ENCODE results near the gene MYO5B.
"Not testable (repeated sequence)": the region's sequence is repeated elsewhere in the genome, so short reads cannot be mapped to it uniquely, and the experiment has no call there.

Gene MYO5B

DNA sequence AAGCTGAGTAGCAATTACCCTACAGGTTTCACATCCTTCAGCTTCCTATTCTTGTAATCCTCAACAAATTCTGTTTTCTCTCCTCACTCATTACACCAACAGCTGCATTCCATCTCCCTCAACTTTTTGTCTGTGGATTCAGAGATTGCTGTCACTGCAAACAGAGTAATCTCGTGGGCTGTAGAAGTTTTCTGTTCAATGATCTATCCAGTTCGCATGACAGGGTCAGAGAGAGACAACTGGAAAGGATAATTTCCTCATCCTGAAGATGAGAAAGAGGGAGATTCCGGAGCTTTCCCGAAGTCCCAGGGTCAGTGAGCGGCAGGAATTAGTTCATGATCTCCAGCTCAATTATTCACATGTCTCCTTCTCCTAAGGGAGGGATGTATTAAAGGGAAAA is 75.7 kb downstream of the MYO5B start:
- H3K4me3 Mint-ChIP-seq: no peak overlapping the region
- no peak overlapping the region for H3K27ac Mint-ChIP-seq
- no peaks in the 10 kb centered on the region for H3K9me3 Mint-ChIP-seq
- intact Hi-C loops (cut with micrococcal nuclease): no loop called here
- no peaks in the 10 kb centered on the region for H3K4me1 Mint-ChIP-seq (ENCODE audit: low read depth)
- peaks cover 1% of the 10 kb centered on the region for H3K27me3 Mint-ChIP-seq
- no peaks in the 10 kb centered on the region for H3K36me3 Mint-ChIP-seq (ENCODE audit: low read depth)

DNA sequence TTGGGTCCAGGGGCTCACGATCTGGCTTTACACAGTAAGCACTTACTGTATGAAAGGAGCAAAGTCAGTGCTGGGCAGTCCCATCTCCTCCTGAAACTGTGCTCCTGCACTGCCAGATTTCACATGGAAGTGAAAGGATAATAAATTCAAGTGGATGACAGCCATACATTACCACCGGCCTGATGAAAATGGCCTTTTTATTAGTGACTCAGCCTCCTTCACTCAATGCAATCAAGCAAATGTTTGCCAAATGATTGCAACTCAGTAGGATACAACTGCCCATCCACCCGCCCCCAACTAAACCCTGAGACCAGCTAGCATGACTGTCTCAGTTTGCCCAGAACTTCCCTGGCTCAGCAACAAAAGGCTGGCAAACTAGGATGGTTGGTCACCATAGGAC is 77.1 kb downstream of the MYO5B start:
- Mint-ChIP-seq H3K4me3 (no peak overlapping the region), H3K27me3 (peaks cover 1% of the 10 kb centered on the region), H3K4me1 (ENCODE audit: low read depth) (no peaks in the 10 kb centered on the region), H3K36me3 (ENCODE audit: low read depth) (no peaks in the 10 kb centered on the region), H3K9me3 (no peaks in the 10 kb centered on the region), H3K27ac (no peak overlapping the region)
- intact Hi-C loops (cut with micrococcal nuclease): no loop called here

DNA sequence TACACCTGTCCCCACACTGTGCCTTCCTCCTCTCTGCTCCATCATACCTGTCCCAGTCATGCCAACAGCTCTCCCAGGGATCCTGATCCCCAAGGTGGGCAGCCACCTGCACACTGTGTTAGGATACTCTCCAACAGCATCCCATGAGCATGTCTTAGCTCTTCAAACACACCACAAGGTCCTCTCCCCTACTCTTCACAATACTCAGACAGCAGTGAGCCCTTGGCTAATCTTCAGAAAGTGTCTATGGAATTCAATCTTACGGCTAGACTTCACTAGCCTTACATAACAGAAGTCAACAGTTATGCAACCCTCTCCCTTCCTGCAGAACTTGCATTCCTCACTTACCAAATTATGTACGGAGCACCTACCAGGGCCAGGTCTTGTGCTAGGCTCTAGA is 79.9 kb downstream of the MYO5B start:
- H3K4me3 Mint-ChIP-seq: no peak overlapping the region
- H3K9me3 Mint-ChIP-seq: no peaks in the 10 kb centered on the region
- intact Hi-C loops (cut with micrococcal nuclease): no loop called here
- no peaks in the 10 kb centered on the region for H3K4me1 Mint-ChIP-seq (ENCODE audit: low read depth)
- peaks cover 2% of the 10 kb centered on the region for H3K27me3 Mint-ChIP-seq
- H3K27ac Mint-ChIP-seq: no peak overlapping the region
- no peaks in the 10 kb centered on the region for H3K36me3 Mint-ChIP-seq (ENCODE audit: low read depth)

DNA sequence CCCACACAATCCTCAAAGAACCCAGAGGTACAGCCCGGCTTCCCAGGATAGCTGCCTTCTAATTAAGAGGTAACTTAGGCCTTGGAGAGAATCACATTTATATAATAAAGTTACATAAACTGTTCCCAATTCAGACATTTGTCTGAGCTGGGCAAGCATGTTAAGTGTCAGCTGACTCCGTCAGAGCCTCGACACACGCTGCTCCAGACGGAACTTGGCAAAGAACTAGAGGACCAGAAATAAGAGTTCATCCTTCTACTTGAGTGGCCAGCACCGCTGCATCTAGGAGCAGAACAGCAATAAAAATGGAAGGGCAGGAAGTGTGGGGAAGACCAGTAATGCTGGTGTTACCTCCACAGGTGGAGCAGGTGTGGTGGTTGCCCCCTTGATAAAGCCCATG is 80.5 kb downstream of the MYO5B start:
- H3K27ac Mint-ChIP-seq: no peak overlapping the region
- H3K27me3 Mint-ChIP-seq: peaks cover 6% of the 10 kb centered on the region
- H3K4me3 Mint-ChIP-seq: no peak overlapping the region
- intact Hi-C loops (cut with micrococcal nuclease): no loop called here
- no peaks in the 10 kb centered on the region for H3K36me3 Mint-ChIP-seq (ENCODE audit: low read depth)
- H3K4me1 Mint-ChIP-seq (ENCODE audit: low read depth): no peaks in the 10 kb centered on the region
- H3K9me3 Mint-ChIP-seq: no peaks in the 10 kb centered on the region

DNA sequence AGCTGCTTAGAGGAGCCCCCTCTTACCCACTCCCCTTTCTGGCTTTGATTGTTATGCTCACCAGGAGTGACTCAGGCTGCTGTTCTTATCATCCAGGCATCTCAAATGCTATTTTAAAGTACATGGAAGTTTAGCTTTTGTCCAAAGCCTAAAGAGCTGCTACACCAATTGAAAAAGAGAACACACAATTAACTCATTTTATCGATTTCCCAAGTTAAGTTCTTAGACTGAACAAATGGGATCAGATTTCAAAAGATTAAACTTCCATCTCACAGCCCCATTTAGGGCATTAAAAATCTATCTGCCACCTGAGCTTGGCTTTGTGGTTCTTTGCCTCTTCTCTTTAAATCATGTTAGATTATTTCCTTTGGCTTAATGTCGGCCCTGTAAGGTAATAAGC is 81.2 kb downstream of the MYO5B start:
- intact Hi-C loops (cut with micrococcal nuclease): no loop called here
- Mint-ChIP-seq H3K9me3 (no peaks in the 10 kb centered on the region), H3K4me1 (ENCODE audit: low read depth) (no peaks in the 10 kb centered on the region), H3K4me3 (no peak overlapping the region), H3K27me3 (peaks cover 6% of the 10 kb centered on the region), H3K27ac (no peak overlapping the region), H3K36me3 (ENCODE audit: low read depth) (no peaks in the 10 kb centered on the region)

DNA sequence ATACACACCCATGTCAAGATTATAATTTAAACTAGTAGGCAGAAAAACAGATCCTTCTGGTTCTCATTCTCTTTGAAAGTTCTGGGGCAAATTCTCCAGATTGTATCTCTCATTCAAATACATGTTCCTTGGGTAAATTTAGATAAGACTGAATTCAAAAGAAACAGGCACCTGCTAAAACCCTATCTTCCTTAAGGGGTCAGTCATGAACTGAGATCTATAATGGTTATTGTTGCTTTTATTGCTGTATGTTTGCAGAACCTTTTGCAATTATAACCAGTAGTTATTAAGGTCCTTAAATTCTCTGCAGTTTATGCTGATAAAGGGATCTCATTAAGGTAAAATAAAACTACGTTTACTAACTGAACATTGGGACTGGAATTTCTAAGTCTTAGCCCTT is 83.5 kb downstream of the MYO5B start:
- peaks cover 6% of the 10 kb centered on the region for H3K27me3 Mint-ChIP-seq
- intact Hi-C loops (cut with micrococcal nuclease): no loop called here
- no peaks in the 10 kb centered on the region for H3K4me1 Mint-ChIP-seq (ENCODE audit: low read depth)
- no peaks in the 10 kb centered on the region for H3K36me3 Mint-ChIP-seq (ENCODE audit: low read depth)
- no peak overlapping the region for H3K27ac Mint-ChIP-seq
- no peak overlapping the region for H3K4me3 Mint-ChIP-seq
- no peaks in the 10 kb centered on the region for H3K9me3 Mint-ChIP-seq

DNA sequence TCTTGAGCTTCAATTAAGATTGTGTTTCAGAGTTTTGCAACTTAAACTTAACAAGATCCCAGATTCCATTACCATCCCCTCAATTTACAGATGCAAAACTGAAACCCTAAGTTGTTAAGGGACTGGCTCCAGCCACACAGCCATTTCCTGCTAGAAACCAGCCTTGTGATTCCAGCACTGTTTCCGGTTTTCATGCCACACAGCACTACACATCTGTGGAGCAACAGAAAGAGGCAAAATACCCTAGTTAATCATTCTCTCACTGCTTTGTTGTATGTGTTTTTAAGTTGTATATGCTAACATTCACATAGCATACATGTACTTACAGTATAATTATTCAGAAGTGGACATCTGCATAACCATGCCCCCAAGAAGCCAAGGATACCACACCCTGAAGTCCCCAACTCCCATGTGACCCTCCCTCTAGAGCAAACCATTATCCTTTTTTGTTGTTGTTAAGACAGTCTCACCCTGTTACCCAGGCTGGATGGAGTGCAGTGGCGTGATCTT is 87.4 kb downstream of the MYO5B start:
- intact Hi-C loops (cut with micrococcal nuclease): no loop called here
- Mint-ChIP-seq H3K9me3 (no peaks in the 10 kb centered on the region), H3K4me1 (ENCODE audit: low read depth) (no peaks in the 10 kb centered on the region), H3K27me3 (peaks cover 6% of the 10 kb centered on the region), H3K4me3 (no peak overlapping the region), H3K36me3 (ENCODE audit: low read depth) (no peaks in the 10 kb centered on the region), H3K27ac (no peak overlapping the region)

DNA sequence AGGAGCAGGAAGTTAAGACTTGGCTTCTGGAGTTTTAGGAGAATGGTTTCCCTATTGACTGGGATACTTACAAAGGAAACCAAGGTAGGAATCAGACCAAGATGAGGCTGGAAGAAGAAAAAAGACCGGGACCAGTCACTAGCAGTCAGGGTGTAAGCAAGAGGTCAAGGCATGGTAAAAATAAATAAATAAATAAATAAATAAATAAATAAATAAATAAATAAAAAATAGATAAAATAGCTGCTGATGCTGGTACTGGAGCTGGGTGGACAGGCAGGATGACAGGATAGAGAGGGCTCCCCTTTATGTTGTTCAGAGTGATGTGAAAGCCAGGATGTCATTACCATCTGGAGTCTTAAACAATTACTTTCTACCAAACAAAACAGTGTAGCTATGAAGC is 89.9 kb downstream of the MYO5B start:
- H3K27me3 Mint-ChIP-seq: peaks cover 4% of the 10 kb centered on the region

DNA sequence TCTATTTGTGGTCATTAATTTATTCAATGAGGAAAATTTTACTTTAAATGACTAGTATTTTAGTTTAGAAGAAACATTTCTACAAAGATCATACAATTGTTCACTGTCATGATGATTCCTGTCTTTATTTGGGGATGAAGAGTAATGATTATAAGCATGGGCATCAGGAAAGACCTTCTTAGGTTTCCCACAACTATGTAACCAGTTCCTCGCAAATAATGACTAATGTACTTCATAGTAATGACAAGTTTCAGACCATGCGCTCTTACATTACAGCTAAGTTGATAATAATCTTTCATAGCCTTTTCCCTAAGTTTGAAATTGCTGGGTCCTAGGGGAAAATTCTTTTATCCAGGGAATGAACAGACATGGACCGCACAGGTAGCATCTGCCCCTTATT is 90.5 kb downstream of the MYO5B start:
- H3K27me3 Mint-ChIP-seq: peaks cover 1% of the 10 kb centered on the region
- intact Hi-C loops (cut with micrococcal nuclease): no loop called here
- no peak overlapping the region for H3K27ac Mint-ChIP-seq
- no peaks in the 10 kb centered on the region for H3K9me3 Mint-ChIP-seq
- no peaks in the 10 kb centered on the region for H3K36me3 Mint-ChIP-seq (ENCODE audit: low read depth)
- H3K4me3 Mint-ChIP-seq: no peak overlapping the region
- no peaks in the 10 kb centered on the region for H3K4me1 Mint-ChIP-seq (ENCODE audit: low read depth)

More for the DNA sequence above, 89.9 kb downstream of the MYO5B start:
- Mint-ChIP-seq H3K9me3 (no peaks in the 10 kb centered on the region), H3K27ac (no peak overlapping the region), H3K4me3 (no peak overlapping the region), H3K4me1 (ENCODE audit: low read depth) (no peaks in the 10 kb centered on the region), H3K36me3 (ENCODE audit: low read depth) (no peaks in the 10 kb centered on the region)
- intact Hi-C loops (cut with micrococcal nuclease): no loop called here

DNA sequence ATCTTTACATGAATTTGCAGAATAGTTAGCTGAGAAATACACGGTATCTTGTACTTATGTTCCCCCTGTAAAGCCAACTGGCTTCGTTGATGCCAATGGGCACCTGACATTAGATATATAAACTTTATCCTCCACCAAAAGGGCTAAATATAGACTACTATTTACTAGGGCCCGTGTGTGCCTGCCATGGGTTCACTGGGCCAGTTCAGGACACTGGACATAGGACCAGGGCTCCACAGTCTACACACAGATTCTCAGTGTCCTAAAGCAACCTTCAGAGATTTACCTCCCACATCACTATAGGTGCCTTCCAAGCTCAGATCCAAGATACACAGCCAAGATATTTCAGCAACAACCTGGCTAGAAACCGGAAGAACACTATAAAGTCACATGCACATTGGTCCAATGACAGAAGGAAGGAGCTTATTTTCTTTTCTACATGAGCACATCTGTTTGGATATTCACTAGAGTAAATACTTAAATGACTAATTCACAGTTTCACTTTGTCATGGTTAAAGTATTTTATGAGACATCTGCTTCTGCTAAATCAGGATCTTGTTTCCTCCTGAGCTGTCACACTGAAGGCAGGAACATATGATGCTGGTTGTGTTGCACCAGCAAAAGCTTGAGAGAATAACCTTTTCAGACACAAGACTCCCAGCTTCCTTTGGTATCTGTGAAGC is 95.1 kb downstream of the MYO5B start:
- intact Hi-C loops (cut with micrococcal nuclease): no loop called here
- Mint-ChIP-seq H3K36me3 (ENCODE audit: low read depth) (no peaks in the 10 kb centered on the region), H3K27me3 (peaks cover 1% of the 10 kb centered on the region), H3K27ac (no peak overlapping the region), H3K9me3 (no peaks in the 10 kb centered on the region), H3K4me3 (no peak overlapping the region), H3K4me1 (ENCODE audit: low read depth) (no peaks in the 10 kb centered on the region)

DNA sequence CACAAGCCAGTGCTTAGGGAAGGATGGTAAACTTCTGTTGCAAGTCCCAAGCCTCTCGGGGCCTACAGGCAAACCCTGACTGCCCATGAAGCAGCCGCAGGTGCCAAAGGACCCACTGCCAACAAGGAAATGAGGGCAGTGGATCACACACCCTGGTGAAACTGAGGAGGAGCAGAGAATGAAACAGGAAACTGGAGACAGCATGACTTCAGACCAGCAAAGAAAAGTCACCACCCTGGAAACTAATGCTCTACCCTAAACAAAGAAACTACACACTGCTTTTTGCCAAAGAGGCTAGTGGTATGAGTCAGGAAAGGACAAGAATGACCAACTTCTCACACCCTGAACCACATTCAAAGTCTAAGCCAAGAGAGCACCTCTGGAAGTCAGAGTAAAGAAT is 97.2 kb downstream of the MYO5B start:
- H3K27ac Mint-ChIP-seq: no peak overlapping the region
- H3K4me3 Mint-ChIP-seq: no peak overlapping the region
- no peaks in the 10 kb centered on the region for H3K4me1 Mint-ChIP-seq (ENCODE audit: low read depth)
- no peaks in the 10 kb centered on the region for H3K36me3 Mint-ChIP-seq (ENCODE audit: low read depth)
- intact Hi-C loops (cut with micrococcal nuclease): no loop called here
- no peaks in the 10 kb centered on the region for H3K9me3 Mint-ChIP-seq
- H3K27me3 Mint-ChIP-seq: peaks cover 2% of the 10 kb centered on the region

DNA sequence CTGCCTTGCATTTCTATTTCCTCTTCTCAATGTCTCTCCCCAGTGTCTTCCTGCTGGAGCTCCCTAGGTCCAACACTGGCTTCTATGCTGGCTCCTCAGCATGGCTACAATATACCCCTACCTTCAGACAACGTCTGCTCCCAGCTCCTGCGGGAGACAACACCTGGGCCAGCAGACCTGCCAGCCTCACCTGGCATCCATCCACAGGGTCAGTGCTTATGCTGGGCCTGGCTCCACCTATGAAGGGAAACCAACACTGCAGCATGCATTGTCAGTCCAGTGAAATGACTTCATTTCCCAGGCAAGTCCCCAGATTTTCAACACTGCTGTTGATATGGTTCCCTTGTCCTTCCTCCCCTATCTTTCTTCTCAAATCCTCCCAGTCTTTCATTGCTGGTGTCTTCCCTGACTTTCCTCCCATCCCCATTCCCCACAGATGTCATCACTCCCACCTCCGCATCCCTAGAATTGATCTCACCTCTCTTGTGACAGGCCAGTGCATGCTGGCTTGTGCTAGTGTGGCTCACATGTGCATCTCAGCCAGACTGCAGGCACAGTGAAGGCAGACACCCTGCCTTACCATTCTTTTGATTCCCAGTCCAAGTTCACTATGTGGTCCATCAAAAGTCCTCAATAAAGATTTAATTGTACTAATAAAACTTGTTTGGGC is 98.0 kb downstream of the MYO5B start:
- no peak overlapping the region for H3K27ac Mint-ChIP-seq
- H3K36me3 Mint-ChIP-seq (ENCODE audit: low read depth): no peaks in the 10 kb centered on the region
- H3K4me1 Mint-ChIP-seq (ENCODE audit: low read depth): no peaks in the 10 kb centered on the region
- H3K4me3 Mint-ChIP-seq: no peak overlapping the region
- peaks cover 2% of the 10 kb centered on the region for H3K27me3 Mint-ChIP-seq
- intact Hi-C loops (cut with micrococcal nuclease): no loop called here
- H3K9me3 Mint-ChIP-seq: no peaks in the 10 kb centered on the region

DNA sequence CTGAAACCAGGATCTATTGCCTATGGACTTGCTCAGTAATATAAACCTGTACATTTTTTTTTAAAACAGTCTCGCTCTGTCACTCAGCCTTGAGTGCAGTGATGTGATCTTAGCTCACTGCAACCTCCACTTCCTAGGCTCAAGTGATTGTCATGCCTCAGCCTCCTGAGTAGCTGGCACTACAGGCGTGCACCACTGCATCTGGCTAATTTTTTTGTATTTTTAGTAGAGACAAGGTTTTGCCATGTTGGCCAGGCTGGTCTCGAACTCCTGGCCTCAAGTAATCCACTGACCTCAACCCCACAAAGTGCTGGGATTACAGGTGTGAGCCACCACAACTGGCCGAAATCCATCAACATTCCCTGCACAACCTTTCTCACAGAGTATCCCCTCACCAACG is 100.2 kb downstream of the MYO5B start:
- H3K9me3 Mint-ChIP-seq; H3K36me3 Mint-ChIP-seq (ENCODE audit: low read depth); intact Hi-C loops (cut with micrococcal nuclease); H3K4me3 Mint-ChIP-seq; H3K27ac Mint-ChIP-seq; H3K4me1 Mint-ChIP-seq (ENCODE audit: low read depth); H3K27me3 Mint-ChIP-seq: not testable (repeated sequence)

DNA sequence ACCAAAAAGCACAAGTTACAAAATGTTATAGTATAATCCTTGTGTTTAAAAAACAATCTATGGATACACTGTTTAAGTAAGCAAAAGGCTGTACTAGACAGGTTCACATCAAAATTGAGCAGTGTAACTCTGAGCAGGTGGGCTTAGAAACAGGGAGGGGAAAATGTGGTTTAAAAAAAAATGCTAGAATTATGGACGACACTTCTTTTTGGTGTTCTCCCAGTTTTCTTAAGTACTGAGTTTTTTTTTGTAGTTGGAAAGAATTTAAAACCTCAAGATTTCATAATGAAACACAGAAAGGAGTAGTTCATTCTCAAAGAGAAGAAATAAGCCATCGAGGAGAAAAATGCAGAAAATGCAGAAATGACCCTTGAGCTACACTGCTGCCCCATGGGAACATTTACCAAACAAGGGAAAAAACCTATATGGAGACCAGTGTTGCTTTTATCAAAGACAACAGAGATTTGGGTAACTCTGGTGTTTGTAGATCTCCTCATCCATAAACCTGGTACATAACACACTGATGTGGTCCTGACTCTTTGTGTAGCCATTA is 100.7 kb downstream of the MYO5B start:
- Mint-ChIP-seq H3K27me3 (peaks cover 2% of the 10 kb centered on the region), H3K9me3 (no peaks in the 10 kb centered on the region), H3K4me1 (ENCODE audit: low read depth) (no peaks in the 10 kb centered on the region), H3K27ac (no peak overlapping the region), H3K36me3 (ENCODE audit: low read depth) (no peaks in the 10 kb centered on the region), H3K4me3 (no peak overlapping the region)
- intact Hi-C loops (cut with micrococcal nuclease): no loop called here

Data from dendritic cell treated with granulocyte-macrophage colony-stimulating factor and Interleukin-4, amounts not matched to agents 40 ng/mL and 50 ng/mL, for 4 days (primary cell).